HG03064 (cell line): ENCODE data around the gene HMOX2.

ENCODE experiments used
- ATAC-seq: cut with Tn5 transposase; IDR thresholded peaks from one replicate; pipeline ENCODE4 v1.9.1; 2021; ENCODE audit warnings: low read depth; ENCODE audit not compliant: unreplicated experiment

The HMOX2 gene

GRCh38 chr16:4463522-4464163, 12.6 kb upstream of the HMOX2 start:
- no peak for ATAC-seq

- ATAC-seq = no peak
Observed at GRCh38 chr16:4465977-4466779, 10.0 kb upstream of the HMOX2 start.

DNA sequence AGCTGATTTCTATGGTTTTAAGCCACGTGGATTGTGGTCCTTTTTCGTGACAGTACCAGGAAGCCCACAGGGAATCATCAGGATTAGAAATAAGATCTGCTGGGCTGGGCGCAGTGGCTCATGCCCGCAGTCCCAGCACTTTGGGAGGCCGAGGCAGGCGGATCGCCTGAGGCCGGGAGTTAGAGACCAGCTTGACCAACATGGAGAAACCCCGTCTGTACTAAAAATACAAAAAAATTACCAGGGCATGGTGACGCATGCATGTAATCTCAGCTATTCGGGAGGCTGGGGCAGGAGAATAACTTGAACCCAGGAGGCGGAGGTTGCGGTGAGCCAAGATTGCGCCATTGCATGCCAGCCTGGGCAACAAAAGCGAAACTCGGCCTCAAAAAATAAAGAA, 8.3 kb upstream of the HMOX2 start:
- no peak for ATAC-seq

DNA sequence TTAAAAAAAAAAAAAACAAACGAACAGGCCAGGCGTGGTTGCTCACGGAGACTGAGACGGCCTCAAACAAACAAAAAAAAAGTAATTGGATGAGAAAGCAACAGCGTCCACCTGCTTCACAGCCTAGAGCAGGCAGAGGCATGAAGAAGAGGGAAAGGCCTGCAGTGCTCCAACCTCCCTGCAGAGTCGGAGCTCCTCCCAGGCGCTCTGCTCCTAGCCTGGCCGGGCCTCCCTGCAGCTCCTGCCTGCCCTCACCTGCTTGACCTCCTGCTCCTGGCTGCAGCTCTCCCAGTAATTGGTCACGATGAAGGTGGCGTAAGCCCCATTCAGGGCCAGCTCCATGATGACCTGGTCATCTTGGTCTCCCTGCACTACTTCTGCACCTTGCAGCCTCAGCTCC, 7.2 kb upstream of the HMOX2 start:
- ATAC-seq = no peak

- ATAC-seq = no peak
Observed at GRCh38 chr16:4471869-4472268, 4.3 kb upstream of the HMOX2 start.

- no peak for ATAC-seq
Observed at GRCh38 chr16:4472880-4473279, 3.3 kb upstream of the HMOX2 start.

- ATAC-seq = no peak
Observed at GRCh38 chr16:4474192-4474961, 1.8 kb upstream of the HMOX2 start, which contains the start of gene NMRAL1. Gene NMRAL1 (minus strand): TSS chr16:4474625. CDS start chr16:4474132, 493 bp downstream.

DNA sequence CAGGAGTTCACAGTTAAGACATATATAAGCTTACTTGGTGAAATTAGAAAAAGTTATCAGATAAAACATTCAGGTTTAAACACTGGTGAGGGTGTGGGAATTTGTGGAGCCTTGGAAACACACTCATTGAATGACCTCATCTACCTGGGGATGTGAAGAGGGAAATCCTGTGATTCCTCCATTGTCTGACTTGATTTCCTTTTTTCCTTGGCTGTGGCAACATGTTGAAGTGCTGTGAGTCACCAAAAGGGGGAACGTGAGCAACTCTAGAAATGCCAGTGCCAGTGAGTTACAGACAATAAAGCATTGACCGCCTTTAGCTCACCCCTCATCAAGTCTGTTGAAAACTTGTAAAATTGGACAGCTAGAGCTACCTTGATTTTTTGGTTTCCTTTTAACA, 1.8 kb downstream of the HMOX2 start:
- no peak for ATAC-seq

DNA sequence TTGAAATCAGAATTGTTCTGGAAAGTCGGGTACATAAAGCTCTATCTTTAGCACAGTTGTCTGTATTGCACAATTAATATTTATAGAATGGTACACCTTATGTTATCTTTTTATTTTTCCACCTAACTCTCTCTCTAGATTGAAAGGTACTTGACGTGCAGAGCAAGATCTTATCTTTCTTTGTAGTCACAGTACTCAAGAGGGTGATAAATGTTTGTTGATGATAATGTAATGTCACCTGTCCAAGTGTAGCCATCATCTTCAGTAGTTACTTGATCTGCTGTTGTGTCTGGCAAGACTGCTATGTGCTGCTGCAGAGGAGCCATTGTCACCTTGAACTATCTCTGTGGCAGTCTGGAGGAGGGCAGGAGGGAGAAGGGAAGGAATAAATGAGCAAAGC, 5.3 kb downstream of the HMOX2 start:
- no peak for ATAC-seq

- ATAC-seq = no peak
Observed at GRCh38 chr16:4481963-4482362, 5.8 kb downstream of the HMOX2 start.

DNA sequence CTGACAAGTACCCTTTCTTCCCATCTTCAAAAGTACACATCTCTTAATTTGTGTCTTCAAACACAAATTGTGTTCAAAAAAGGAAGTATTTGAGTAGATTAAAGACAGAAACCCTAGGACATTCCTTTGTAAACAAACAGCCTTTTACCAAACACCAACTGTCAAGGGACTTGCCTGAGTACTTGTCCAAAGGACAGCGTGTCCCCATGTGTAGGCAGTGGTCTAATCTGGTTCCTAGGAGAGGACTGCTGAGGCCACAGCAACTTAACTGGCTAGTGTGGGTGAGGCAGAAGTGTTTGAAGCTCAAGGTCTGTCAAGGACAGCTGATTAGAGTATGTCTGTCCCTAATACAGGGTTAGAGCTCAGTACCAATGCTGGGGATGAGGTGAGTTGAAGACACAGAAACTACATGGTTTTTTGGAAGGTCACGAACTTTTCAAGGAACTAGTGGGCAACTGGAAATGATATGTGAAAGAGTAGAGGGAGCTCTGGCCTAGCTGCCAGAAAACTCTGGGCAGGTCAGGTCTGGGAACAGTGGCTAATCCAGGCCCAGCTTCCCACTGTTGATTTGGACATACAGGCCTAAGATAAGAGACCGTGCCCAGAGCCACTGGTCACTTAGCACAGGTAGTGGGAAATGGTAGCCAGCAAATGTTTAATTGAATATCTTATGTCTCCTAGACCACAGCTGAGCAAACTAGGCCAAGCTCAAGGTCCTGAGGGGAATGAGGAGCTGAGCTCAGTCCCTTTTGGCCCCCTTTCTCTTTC, 10.1 kb downstream of the HMOX2 start:
- no peak for ATAC-seq

DNA sequence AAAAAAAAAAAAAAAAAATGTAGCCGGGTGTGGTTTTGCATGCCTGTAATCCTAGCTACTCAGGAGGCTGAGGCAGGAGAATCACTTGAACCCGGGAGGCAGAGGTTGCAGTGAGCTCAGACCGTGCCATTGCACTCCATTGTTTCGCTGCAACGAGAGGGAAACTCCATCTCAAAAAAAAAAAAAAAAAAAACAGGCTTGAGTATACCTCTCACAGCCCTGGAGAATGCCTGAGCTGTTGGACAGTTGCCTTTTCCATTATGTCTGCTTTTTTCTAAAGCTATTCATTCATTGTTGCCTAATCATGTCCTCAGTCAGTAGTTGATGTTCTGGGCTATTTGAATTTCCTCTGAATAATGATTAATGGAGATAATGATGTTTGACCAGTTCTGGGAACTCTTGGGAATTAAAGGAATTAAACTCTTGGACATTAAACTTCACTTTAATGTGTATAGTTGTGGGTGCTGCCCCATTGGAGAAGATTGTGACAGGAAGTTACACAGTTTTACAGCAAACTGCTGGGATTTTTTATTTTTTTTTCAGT, 11.8 kb downstream of the HMOX2 start:
- ATAC-seq = no peak

DNA sequence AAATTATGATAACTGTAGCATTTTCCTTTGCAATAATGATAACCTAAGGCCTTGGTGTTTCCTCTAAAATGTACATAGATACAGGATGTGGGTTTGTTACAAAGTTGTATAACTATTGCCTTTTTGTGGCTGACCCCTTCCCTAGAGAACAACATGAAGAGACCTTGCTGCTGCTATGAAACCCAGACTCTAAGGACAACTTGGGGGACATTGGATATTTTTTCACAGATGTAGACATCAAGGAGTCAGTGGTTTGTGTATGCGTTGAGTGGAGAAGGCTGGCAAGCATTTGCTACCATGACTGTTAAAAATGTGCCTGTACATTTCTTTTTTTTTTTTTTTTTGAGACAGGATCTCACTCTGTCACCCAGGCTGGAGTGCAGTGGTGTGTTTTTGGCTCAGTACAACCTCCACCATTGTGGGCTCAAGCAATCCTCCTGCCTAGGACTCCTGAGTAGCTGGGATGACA, 12.3 kb downstream of the HMOX2 start:
- no peak for ATAC-seq

- no peak for ATAC-seq
Observed at GRCh38 chr16:4489030-4489429, 12.8 kb downstream of the HMOX2 start.

DNA sequence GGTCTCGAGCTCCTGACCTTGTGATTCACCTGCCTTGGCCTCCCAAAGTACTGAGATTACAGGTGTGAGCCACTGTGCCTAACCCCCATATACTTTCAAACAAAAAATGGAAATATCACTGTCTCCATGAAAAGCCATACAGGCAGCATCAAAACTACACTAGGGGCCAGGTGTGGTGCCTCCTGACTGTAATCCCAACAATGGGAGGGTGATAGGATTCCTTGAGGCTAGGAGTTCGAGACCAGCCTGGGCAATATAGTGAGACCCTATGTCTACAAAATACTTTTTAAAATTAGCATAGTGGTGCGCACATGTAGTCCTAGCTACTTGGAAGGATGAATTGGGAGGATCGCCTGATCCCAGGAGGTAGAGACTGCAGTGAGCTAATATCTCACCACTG, 15.7 kb downstream of the HMOX2 start:
- ATAC-seq = no peak

DNA sequence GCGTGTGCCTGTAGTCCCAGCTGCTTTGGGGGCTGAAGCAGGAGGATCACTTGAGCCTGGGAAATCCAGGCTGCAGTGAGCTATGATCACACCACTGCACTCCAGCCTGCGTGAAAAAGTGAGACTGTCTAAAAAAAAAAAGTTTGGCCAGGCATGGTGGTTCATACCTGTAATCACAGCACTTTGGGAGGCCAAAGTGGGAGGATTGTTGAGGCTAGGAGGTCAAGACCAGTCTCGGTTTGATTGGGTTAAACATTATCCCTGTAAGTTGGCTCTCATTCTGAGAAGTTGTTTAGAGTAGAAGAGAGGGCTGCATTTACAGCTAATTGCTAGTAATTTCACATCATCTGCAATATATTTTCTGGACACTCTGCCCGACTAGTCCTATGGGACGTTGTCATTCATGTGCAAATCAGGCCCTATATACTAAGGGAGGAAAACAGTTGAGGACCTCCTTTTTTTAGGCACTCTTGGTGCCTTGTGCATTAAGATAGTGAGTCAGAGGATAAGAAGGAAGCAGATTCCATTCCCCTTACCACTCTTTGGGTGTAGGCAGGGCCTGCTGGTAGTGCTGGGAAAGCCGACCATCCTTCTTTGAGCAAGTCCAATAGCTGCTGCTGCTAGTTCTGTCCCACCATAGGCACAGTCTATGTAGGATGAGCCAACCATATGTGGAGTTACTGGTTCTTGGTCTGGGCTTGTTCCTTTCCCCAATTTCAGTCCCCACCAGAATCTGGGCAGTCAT, 18.7 kb downstream of the HMOX2 start:
- no peak for ATAC-seq

GRCh38 chr16:4495766-4496165, 19.6 kb downstream of the HMOX2 start:
- ATAC-seq = no peak

GRCh38 chr16:4496305-4496704, 20.1 kb downstream of the HMOX2 start:
- ATAC-seq = no peak

GRCh38 chr16:4498546-4499195, 22.5 kb downstream of the HMOX2 start:
- ATAC-seq = no peak
